ENCODE measurements around the gene GATB.

GATB gene

DNA sequence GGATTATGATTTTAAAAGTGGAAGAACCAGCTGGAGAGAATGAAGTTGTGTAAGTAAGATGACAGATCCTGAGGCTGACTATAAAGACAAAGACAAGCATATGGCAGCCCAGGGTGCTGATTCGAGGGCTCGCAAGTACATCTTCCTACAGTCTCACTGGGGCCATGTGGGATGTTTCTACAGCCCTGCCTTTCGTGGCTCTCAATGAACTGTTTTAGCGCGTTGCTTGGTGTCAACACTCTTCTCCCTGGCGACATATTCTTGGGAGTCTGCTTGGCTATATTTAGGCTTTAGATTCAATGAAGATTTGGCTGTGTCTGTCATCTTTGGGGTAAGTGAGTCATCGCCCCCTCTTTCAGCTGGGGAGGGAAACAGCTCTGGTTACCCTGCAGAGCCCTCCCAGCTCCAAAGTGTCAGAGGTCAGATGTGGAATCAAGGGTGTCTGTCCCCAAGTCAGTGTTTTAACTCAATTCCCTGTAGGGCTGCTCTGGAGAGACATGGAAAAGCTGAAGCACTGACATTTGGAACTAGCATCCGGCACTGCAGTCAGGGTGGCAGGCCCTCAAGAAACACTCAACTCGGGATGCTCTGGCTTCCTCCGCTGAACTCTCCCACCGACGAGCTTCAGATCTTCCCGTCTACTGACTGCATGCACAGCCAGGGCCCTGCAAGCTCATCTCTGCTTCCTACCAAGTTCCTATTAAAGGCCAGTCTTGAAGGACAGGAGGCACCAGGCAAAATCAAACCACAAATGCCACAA is 65.7 kb downstream of the GATB start:
- DNase-seq, result no peak

DNA sequence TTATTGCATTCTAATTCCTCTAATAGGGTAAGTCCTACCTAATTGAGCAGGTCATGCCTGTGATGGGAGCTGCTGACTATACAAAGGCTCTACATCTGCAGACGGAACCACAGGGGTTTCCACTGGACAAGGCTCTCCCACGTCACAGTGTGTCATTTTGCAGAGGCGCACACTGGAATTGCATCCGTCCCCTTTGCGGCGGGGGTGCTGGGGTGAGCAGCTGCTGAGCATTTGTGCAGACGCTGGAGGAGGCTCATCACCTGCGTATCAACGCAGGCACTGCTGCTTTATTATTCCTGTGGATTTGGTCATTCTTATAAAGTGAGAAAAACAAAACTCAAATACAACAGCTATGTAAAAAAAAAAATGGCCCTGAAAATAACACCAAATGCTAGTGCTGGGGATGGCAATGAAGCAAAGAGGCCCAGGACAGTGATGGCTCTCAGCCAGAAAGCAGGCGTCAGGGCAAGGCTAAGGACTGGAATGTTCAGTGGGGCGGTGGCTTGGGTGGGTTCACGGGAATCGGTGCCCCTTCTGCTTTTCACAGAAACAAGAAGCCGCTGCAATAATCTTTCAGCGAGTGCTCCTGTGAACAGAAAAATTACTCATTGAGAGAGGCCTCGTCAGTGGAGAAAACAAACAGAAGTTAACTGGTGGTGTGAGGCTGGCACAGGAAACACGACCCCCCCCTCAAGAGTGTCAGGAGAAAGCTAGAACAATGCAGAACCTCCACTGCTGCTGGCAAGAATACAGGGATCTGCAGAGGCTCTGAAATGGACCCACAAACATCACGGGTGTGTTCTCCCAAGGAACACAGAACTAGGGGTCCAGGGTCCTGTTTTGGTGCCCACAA is 67.8 kb downstream of the GATB start:
- no peak for DNase-seq

DNA sequence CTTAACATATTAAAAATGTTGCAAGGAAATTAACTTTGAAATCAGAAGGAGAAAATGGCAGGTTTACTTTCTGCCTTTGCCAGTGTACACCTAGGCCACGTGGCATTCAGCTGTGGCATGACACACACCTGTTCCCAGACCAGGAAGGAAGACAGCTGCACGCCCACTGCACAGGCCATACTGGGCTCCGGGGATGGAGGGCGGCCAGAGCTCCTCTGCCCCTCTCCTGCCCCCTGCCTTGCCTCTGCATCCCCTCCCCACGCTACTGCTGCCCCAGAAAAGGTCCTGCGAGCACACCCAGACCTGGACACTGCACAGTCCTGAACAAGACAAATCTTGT is 68.4 kb downstream of the GATB start:
- DNase-seq, result no peak

DNA sequence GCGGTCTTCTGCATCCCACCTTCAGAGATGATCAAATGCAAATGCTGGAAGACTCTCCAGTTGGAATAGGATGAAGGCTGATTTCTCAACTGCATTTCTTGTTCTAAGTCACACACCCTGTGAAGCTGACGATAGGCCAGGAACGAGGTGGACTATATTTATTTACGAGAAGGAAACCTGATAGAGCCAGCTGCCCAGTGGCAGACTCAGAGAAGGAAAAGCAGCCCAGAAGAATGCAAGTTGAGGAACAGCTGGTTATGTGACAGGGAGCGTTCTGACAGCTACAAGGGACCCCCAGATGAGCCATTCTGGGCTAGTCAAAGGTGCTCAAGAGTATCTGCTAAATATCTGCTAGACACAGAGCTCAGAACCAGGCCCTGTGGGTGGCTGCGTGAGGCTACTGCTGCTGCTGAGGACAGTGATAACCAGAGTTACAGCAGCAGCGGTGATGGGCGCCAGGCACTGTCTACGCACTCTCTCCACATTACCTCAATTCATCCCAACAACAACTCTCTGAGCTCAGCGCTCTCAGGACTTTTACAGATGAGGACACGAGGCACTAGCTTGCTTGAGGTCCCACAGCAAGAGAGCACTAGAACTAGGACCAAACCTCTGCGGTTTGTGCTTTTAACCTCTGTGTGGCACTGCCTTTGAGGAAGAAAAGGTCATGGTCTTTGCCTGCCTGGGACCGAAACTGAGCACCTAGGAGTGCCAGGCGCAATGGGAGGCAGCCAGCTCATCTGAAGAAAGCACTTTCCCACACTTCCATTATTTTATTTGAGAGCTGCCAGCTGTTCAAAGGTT is 69.0 kb downstream of the GATB start:
- no peak for DNase-seq

DNA sequence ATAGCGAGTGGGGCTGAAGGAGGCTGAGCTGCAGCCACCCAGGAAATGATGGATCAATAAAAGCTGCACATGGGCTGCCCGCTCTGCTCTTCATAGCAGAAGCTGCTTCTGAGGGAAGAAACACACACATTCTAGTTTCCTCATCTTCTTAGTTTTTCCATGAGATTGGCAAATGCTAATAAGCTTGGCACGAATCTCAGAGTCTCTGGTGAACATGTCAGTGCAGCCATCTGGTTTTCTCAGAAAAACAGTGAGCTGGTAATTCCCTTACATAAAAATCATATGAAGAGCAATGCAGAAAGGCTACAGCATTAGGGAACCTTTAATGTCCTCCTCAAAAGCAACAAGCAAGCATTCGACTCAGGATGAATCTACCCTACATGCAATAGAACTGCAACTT is 69.9 kb downstream of the GATB start:
- no peak for DNase-seq

DNA sequence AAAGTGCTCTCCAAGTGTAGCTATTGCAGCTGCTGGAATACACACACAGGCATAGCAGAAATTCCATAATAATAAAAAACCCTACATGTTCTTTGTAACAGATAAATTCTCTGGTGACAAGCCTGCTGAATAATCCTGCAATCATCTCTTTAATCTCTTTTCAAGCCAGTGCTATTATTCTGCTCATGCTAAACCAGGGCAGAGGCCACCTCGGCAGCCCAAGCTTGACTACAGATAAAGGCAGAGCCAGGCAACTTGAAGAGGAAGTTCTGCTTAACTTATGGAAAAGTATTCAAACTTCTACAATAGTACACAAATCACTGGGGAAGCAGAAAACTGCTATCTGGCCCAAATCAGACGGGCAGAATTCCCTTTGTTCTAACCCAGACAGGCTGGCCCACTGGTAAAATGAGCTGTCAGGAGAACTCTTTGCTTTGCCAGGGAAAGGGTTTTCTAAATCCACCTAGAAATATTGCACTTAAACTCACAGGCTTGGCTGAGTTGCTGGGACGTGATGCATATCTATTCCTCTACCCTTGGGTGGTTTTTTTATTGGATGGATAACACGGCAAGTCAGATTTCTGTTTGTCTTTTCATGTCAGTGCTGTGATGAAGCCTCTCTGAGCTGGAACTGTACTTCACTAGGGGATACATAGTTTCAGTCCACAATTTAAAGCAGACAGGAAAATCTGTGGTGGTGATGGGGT is 70.5 kb downstream of the GATB start:
- no peak for DNase-seq

DNA sequence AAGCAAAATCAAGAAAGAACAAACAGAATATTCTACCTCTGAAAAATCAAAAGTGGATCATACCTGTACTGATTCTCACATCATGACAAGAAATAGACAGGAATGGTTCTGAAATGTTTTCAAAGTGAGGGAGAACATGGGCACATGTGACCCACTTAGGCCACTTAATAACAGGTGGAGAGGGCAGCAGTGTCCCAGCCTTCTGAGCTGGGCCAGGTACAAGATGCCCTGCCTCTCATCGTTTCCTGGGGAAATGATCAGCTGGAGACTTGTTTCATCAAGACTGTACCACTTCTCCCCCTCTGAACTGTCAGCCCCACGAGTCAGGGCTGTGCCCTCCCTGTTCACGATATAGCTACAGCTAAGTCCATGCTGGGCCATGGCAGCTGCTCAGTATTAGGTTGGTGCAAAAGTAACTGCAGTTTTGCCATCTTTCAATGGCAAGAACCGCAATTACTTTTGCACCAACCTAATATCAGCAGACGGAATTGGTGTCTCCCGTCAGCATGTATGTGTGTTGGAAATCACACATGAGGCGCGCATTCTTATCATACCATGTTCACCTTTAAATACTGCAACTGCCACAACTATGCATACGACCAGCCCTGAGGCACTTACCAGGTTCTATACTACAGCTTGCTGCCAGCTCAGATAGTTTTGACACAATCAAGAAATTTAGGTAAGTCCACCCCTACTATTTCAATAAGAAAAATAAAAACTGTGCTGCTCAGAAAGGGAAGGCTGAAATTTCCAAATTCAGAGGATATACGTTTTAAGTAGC is 71.4 kb downstream of the GATB start:
- no peak for DNase-seq

DNA sequence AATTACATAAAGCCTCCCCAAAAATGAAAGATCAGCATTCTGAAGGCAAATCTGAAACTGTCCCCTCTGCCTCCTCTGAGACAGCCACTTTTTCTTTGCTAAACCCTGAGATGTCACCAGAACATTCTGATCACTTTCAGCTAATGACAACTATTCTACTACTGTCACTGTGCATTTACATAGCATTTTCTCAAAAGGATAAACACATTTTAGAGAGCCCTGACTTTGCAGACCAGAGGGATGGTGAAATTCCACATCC is 72.1 kb downstream of the GATB start:
- no peak for DNase-seq

DNA sequence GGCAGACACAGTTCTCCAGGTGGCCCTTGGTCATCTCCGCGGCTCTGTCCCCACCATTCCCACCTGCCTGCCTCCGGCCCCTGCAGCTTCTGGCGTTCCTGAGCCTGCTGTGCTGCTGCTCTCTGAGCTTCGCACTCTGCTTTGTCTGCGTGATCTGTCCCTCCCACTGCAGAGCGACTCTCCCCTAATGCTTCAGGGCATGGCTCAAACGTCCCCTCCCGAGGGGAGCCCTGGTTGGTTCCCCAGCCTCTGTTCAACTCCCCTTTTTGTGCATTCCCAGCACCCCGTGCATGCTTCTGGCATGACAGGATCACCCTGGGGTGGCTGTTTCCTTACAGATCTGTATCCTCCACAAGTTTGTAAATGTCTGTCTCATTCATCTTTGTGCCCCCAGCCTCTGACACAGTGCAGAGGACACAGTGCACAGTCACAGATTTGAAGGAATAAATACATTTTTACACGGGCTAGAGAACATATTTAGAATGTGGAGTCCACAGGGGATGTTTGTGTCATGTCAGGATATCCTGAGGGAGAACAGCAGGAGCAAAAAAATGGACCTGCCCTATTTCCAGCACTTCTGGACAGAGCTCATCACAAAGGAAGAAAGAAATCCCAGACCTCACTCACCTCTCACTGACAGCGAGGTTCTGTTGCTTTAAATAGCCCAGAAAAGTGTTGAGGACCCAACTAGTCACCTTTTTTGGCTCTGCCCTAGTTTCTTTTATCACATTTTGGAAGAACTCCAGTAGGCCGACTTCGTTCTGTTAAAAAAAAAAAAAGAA is 72.6 kb downstream of the GATB start:
- DNase-seq, result no peak

DNA sequence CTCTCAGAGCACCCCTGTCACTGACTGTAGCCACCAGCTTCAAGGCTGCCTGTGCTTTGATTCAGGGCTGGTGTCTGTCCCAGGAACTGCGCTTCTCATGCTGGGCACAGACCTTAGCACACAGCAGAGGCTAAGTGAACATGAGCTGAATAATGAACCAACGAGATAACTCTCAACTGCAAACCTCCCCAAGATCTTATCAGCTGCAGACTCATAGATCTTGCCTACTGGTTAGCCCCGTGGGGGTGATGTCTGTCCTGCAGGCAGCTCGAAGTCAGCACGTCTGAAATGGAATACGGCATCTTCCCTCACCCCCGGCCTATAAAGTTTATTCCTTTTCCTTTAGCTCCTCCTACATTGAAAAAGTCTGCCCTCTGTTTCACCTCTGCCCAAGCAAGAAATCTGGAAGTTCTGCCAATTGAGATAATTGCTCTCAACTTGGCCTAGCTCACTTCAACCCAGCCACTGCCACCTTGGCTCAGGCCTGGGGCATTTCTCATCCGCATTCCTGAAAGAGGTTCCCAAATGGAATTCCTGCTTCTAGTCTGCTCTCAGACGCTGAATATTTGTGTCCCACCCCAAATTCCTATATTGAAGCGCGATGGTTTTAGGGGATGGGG is 73.7 kb downstream of the GATB start:
- no peak for DNase-seq

DNA sequence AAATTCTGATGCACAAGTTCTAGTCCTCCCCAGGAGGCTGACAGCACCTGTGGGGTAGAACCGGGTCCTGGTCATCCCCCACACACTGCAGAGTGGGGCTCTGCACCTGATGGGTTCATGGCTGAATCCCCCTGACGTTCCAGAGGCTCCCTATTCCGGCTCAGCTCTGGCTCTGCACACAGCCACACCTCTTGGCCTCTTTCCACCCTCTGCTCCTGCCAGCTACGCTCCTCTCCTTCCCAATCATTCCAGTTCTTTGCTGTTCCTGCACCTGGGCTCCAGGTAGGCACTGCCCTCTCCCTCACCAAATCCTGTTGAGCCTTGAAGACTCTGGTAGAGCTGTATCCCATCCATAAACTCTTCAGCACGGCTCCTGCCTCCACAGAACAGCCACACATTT is 75.5 kb downstream of the GATB start:
- no peak for DNase-seq

DNA sequence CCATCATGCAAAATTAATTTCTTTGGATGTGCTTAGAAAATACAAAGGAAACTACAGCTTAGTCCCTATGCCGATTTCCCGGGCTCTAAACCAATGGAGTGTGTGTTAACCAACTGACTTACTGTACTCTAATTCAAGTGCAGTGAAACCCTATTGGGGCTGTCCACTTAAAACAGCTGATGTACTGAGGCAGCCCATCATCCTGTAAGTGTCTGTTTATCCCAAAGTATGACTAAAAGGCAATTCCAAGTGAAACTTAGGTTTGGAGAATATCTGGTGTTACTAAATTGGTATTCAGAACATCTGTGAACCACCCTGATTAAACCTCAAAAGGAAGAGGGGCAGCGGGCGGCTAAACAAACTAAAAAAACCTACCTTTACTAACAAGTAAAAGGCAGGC is 79.7 kb downstream of the GATB start:
- DNase-seq, result no peak

DNA sequence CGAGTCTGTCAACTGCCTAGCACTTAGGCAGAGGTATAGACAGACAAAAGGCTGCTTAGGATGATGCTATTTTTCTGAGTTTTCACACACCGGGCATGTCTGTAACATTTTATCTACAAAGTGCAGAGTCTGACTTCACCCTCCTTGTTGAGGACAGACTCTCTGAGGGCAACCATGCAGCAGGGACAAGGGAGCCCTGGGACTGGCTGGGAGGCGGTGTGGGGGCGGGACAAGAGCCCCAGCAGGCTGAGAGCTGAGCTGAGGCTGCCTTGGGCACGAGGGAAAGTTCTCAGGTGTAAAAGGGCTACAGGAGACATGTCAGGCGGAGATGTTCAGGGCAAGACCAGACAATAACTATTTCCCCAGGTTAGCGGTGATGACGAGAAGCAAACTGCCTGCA is 81.6 kb downstream of the GATB start:
- DNase-seq, result no peak

DNA sequence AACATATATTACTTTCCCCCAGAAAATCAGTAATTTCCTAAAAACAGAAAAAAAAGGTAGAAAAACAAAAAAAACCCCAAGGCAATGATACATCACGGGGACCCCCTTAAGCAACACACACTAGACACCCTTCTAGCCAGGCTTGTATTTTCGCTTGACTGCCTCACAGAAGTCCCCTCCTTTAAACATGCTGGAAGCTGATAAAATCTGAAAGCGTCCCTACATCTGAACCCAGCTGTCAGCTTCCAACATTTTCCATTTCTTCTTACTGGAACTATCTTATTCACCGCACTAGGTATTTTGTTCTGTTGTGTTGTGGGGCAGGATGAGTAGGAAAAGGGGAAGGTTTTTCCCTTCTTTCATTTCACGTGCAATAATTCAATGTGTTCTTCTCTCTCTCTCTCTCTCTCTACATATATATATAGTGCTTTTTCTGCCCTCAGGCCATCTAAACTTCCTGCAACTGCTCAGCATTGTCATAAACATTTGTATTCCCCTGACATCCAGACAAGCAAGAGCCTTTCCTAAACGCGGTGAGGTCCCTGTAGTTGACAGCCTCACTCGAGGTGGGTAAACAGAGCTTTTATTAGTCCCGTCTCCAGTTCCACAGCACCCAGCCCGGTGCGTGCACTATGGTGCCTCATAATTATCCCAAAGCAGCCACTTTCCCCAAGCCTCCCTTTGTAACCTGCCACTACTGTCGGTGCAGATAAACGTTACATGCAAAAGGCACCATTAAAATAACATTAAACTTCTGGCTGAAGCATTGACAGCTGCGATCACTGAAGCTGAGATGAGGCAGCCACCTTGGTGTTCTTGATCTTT is 82.5 kb downstream of the GATB start:
- DNase-seq, result no peak

DNA sequence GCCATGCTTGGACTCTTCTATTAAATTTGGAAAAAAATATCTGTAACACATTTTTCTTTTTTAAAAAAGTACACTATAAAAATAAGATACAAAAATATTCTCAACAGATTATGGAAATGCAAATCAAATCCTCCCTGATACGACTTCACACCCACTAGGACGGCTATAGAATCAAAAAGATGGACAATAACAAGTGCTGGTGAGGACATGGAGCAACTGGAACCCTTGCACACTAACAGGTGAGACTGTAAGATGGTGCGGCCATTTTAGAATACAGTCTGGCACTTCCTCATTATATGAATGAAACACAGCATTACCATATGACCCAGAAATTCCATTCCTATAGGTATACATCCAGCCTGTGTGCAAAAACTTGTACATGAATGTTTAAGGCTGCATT is 83.6 kb downstream of the GATB start:
- no peak for DNase-seq

DNA sequence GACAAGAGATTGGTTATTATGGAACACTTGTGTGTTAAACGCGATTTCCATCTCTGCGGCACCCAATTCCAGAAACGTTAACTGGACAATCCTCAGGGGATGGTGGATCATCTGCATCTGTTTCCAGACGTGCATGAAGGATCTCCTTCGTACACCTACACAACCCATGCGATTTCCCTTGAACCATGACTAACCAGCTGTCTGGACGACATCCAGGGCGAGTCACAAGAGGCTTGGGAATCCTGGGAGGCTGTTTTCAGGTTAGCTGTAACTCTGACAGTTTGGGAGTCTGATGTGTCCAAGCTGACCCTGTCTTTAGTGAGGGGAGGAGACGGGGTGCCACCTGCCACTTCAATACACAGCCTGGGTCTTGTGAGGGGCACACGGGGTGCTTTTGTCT is 84.5 kb downstream of the GATB start:
- DNase-seq, result peak; percentile 17

DNA sequence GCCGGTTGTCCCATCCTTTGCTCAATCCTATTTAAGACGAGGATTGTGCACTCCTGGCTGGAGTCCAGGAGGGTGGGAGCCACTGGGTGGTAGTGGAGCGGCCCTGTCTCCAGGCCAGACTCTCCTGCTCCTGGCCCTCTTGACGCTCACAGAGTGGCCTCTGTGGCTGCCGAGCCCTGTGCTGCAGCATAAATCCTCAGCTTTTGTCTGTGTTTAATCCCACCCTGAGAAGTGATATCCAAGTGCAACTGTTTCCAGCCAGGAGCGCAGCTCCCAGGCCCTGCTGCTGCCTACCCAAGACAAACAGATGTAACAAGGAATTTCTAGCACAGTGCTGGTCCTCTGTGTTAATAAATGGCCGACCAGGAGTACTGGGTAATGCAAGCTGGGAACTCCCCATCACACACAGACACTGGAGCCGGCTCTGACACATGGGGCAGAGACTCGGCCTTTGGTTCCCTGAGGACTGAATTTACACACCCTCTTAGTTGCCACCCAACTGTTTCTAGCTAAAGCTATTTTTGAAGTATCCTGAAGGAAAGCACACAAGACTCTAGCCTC is 85.3 kb downstream of the GATB start:
- no peak for DNase-seq

DNA sequence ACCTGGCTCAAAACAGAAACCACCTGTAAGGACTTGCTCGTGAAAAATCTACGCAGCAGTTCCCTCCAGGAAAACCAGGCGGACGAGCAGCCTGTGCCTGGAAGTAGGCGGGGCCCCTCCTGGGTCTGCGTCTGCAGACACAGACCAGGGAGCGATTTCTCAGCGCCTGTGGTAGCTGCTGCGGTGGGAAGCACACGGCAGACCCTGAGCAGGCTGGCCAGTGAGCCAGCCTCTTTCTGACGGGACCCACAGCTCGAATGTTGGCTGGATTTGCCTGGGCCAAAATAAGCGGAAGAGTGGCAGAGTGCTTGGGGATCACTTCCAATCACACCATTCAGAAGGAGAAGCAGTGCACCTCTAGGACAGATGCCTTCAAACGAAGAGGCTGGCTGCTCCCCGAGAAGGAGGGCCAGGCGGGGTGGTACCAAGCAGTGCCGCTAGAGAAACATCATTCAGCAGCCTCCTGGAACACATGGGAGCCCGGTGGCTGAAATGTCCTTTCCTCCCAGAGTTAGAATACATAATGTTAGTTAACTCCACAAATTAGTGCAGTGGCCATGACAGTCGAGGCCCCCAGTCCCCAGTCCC is 85.9 kb downstream of the GATB start:
- DNase-seq, result no peak

DNA sequence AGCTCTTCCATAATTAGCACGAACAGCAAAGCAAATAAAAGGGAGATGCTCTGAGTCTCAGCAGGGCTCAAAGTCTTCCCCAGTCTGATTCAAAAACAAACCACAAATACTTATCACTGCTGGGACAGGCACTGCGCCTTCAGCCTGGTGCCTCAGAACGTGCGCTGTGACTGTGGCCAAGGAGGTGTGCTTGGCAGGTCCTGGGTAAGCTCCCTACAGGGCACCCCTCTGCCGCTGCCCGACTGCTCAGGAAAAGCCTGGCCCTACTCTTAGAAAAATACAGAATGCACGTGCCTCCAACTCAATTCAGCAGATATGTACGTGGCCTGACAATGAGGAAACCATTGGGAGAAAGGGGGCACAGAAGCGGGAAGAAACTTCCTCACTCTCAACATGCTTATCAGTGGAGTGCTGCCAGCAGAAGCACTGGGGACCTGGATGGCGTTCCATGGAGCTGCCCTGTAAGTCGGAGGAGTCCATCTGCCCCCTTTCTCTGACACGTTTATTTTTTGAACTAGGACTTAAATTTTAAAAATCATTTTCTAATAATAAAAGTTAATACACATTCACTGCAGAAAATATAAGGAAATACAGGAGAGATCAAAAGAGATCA is 86.8 kb downstream of the GATB start:
- no peak for DNase-seq

All from T1000 (cell line).